Uterus (tissue), 2 donors: ENCODE measurements around the gene ADARB2.

Experiments used
- CTCF ChIP-seq, 4 experiments: fragments of 200-600 bp in 2 of 4; fragments of 450-650 bp in 2 of 4; sonication (generic) in 2 of 4; IDR thresholded peaks; one replicate each; pipeline ENCODE4 v1.5.1; 2016 to 2019; ENCODE audit warnings: antibody characterized with exemption in 4 of 4, mild to moderate bottlenecking in 2 of 4, moderate library complexity in 1 of 4
- POLR2A ChIP-seq, 2 donors: fragments of 450-650 bp; IDR thresholded peaks; one replicate each; pipeline ENCODE4 v1.6.1; 2016; ENCODE audit warnings: antibody characterized with exemption in 2 of 2, mild to moderate bottlenecking in 1 of 2, moderate library complexity in 1 of 2

GRCh38 chr10:1548146-1548545 is 189.2 kb downstream of the ADARB2 start:
- no peak for TF ChIP-seq CTCF (IDR thresholded peaks at IDR 0.05)
- no peak for TF ChIP-seq POLR2A (IDR thresholded peaks at IDR 0.05)
